H1 (cell line): ENCODE measurements around the gene SLC8A3. TPM values are rescaled to one million over a fixed set of nuclear protein-coding genes. Genes with fewer than 3 reads are reported as not detected.

Source experiments
- CTCF ChIA-PET: fragments of 300-600 bp; sonication (Branson Sonifier 250); formaldehyde crosslinking; loops from one replicate; lab custom pipeline; 2021; ENCODE audit not compliant: partially characterized antibody; lab: Charles Lee
- POLR2A ChIA-PET: fragments of 300-600 bp; sonication (Branson Sonifier 250); formaldehyde crosslinking; loops from one replicate; lab custom pipeline; 2021; ENCODE audit warnings: inconsistent platforms; ENCODE audit not compliant: partially characterized antibody; lab: Charles Lee
- DNase-seq, 2 experiments: peaks; one replicate each; pipeline versions ENCODE4 v3.0.0 to v3.0.0-alpha.2; 2010 to 2022; ENCODE audit warnings: low spot score in 2 of 2, low read depth in 1 of 2, mixed read lengths in 1 of 2
- FAIRE-seq: peaks from 2 replicates; lab custom pipeline; 2011; peaks lifted over from hg19 to GRCh38; lab: Jason Lieb, UNC
- H2AFZ ChIP-seq: 2 replicates; pipeline ENCODE4 v1.8.1; 2012; ENCODE audit warnings: low read length, inconsistent platforms
- H2AK5ac ChIP-seq: 2 replicates; pipeline ENCODE4 v1.6.1; 2013; ENCODE audit warnings: low read depth, low read length
- H2BK120ac ChIP-seq: replicated peaks from 2 replicates; pipeline ENCODE3; 2013; ENCODE audit warnings: low read depth, low read length, inconsistent platforms
- H2BK12ac ChIP-seq: 2 replicates; pipeline ENCODE4 v1.6.1; 2013; ENCODE audit warnings: low read depth, low read length
- H2BK15ac ChIP-seq: 2 replicates; pipeline ENCODE4 v1.6.1; 2013; ENCODE audit warnings: low read length
- H2BK20ac ChIP-seq: 2 replicates; pipeline ENCODE4 v1.6.1; 2013; ENCODE audit warnings: low read length
- H2BK5ac ChIP-seq: 2 replicates; pipeline ENCODE4 v1.6.1; 2013; ENCODE audit warnings: low read depth, low read length
- H3K14ac ChIP-seq: 2 replicates; pipeline ENCODE4 v1.6.1; 2013; ENCODE audit warnings: inconsistent platforms; ENCODE audit not compliant: insufficient read length
- H3K18ac ChIP-seq: 2 replicates; pipeline ENCODE4 v1.6.1; 2013; ENCODE audit warnings: low read length; ENCODE audit errors: extremely low read depth
- H3K23ac ChIP-seq: 2 replicates; pipeline ENCODE4 v1.6.1; 2013; ENCODE audit warnings: inconsistent platforms; ENCODE audit not compliant: insufficient read length
- H3K23me2 ChIP-seq: 2 replicates; pipeline ENCODE4 v1.6.1; 2013; ENCODE audit warnings: low read depth, low read length
- H3K27ac ChIP-seq: 2 replicates; pipeline ENCODE4 v1.6.1; 2011; ENCODE audit warnings: low read depth, low read length, inconsistent platforms
- H3K27me3 ChIP-seq, 4 experiments: replicated peaks in 1 of 4; 1 replicate in 1 of 4; 2 replicates in 3 of 4; pipeline versions ENCODE4 v1.6.1 to v1.8.1; 2011 to 2013; ENCODE audit warnings: low read length in 3 of 4, mild to moderate bottlenecking in 3 of 4, inconsistent platforms in 2 of 4, mixed read lengths in 2 of 4, moderate library complexity in 1 of 4; ENCODE audit not compliant: control insufficient read depth in 3 of 4, insufficient read depth in 3 of 4; ENCODE audit errors: extremely low read depth in 1 of 4
- H3K36me3 ChIP-seq, 4 experiments: 2 replicates each; pipeline versions ENCODE4 v1.6.1 to v1.8.1; 2011 to 2013; ENCODE audit warnings: mild to moderate bottlenecking in 4 of 4, low read length in 3 of 4, moderate library complexity in 2 of 4, control low read depth in 1 of 4, inconsistent platforms in 1 of 4; ENCODE audit not compliant: insufficient read depth in 4 of 4, control insufficient read depth in 2 of 4
- H3K4ac ChIP-seq: replicated peaks from 2 replicates; pipeline ENCODE3; 2013; ENCODE audit warnings: low read length, low read depth, mixed read lengths, inconsistent platforms; ENCODE audit not compliant: insufficient read length
- H3K4me1 ChIP-seq, 4 experiments: replicated peaks in 1 of 4; 1 replicate in 1 of 4; 2 replicates in 3 of 4; pipeline versions ENCODE4 v1.6.1 to v1.8.1; 2011 to 2013; ENCODE audit warnings: low read length in 3 of 4, inconsistent platforms in 2 of 4, mixed read lengths in 1 of 4; ENCODE audit not compliant: insufficient read depth in 4 of 4, control insufficient read depth in 3 of 4
- H3K4me2 ChIP-seq, 2 experiments: 2 replicates each; pipeline versions ENCODE4 v1.6.1 to v1.8.1; 2011 to 2013; ENCODE audit warnings: low read depth in 2 of 2, low read length in 2 of 2, control low read depth in 1 of 2, inconsistent platforms in 1 of 2, mild to moderate bottlenecking in 1 of 2; ENCODE audit not compliant: insufficient read depth in 1 of 2
- H3K4me3 ChIP-seq, 4 experiments: fragments of 200-600, 300-600 bp in 1 of 4; sonication (generic), shearing (Covaris generic), sonication (Bioruptor Twin) in 1 of 4; 2 replicates each; pipeline versions ENCODE4 v1.5.1 to v1.8.1; 2011 to 2016; ENCODE audit warnings: low read length in 4 of 4, low read depth in 3 of 4, control low read depth in 2 of 4, inconsistent platforms in 2 of 4, mild to moderate bottlenecking in 2 of 4, mixed read lengths in 1 of 4, moderate library complexity in 1 of 4; ENCODE audit not compliant: insufficient read depth in 2 of 4; ENCODE audit errors: extremely low read depth in 1 of 4
- H3K56ac ChIP-seq: replicated peaks from 2 replicates; pipeline ENCODE3; 2013; ENCODE audit warnings: low read depth, mild to moderate bottlenecking, mixed read lengths, low read length, inconsistent platforms; ENCODE audit not compliant: insufficient read length
- H3K79me1 ChIP-seq: 2 replicates; pipeline ENCODE4 v1.6.1; 2013; ENCODE audit warnings: low read depth, low read length, control low read depth
- H3K79me2 ChIP-seq, 2 experiments: 2 replicates each; pipeline versions ENCODE4 v1.6.1 to v1.8.1; 2012 to 2013; ENCODE audit warnings: low read length in 2 of 2, mild to moderate bottlenecking in 2 of 2, inconsistent platforms in 1 of 2; ENCODE audit not compliant: insufficient read depth in 2 of 2, control insufficient read depth in 1 of 2
- H3K9ac ChIP-seq, 4 experiments: replicated peaks in 1 of 4; 1 replicate in 1 of 4; 2 replicates in 3 of 4; pipeline versions ENCODE4 v1.6.1 to v1.8.1; 2011 to 2013; ENCODE audit warnings: low read depth in 3 of 4, low read length in 3 of 4, control low read depth in 2 of 4, mild to moderate bottlenecking in 2 of 4, moderate library complexity in 2 of 4, inconsistent platforms in 1 of 4; ENCODE audit errors: extremely low read depth in 1 of 4
- H3K9me3 ChIP-seq, 2 experiments: 2 replicates each; pipeline versions ENCODE4 v1.6.1 to v1.8.1; 2012 to 2013; ENCODE audit warnings: mild to moderate bottlenecking in 2 of 2, moderate library complexity in 2 of 2, control low read depth in 1 of 2, inconsistent platforms in 1 of 2, low read depth in 1 of 2, low read length in 1 of 2, mixed read lengths in 1 of 2; ENCODE audit not compliant: insufficient read depth in 2 of 2
- H4K20me1 ChIP-seq, 2 experiments: replicated peaks in 1 of 2; 2 replicates each; pipeline versions ENCODE3 to v1.8.1; 2011 to 2013; ENCODE audit warnings: inconsistent platforms in 2 of 2, low read length in 2 of 2, mild to moderate bottlenecking in 1 of 2; ENCODE audit not compliant: insufficient read depth in 2 of 2, control insufficient read depth in 1 of 2
- H4K5ac ChIP-seq: 2 replicates; pipeline ENCODE4 v1.6.1; 2013; ENCODE audit warnings: low read length, low read depth, mixed read lengths, inconsistent platforms; ENCODE audit not compliant: insufficient read length
- H4K8ac ChIP-seq: 2 replicates; pipeline ENCODE4 v1.8.0; 2013; ENCODE audit warnings: mild to moderate bottlenecking, moderate library complexity, low read length, inconsistent platforms; ENCODE audit not compliant: insufficient read depth; ENCODE audit errors: extremely low read depth
- H4K91ac ChIP-seq: replicated peaks from 2 replicates; pipeline ENCODE3; 2013; ENCODE audit warnings: low read length, mixed read lengths, inconsistent platforms; ENCODE audit not compliant: insufficient read length
- HDAC6 ChIP-seq: IDR thresholded peaks from one replicate; pipeline ENCODE4 v1.7.1; 2012; ENCODE audit warnings: low read depth, mild to moderate bottlenecking, inconsistent platforms, low read length, moderate library complexity
- WGBS, 2 experiments: shearing (Covaris generic) in 1 of 2; methylation state at CpG; one replicate each; pipeline versions ENCODE4 v1.1.6 to v1.1.7; 2013 to 2015; ENCODE audit warnings: low lambda C conversion rate in 2 of 2, mixed read lengths in 2 of 2, inconsistent platforms in 1 of 2, low coverage in 1 of 2, missing lambda C conversion rate in 1 of 2; ENCODE audit not compliant: insufficient replicate concordance in 2 of 2, insufficient coverage in 1 of 2, insufficient read length in 1 of 2; ENCODE audit errors: extremely low coverage in 1 of 2, missing lambda C conversion rate in 1 of 2; 5-methylcytosine and 5-hydroxymethylcytosine counted together
- polyA plus RNA-seq, 7 experiments: library from polyadenylated mRNA; depleted of rRNA in 3 of 7; stranded (reverse) in 5 of 7; unstranded in 2 of 7; fragments of >200 nt in 5 of 7; fragments of 200-250 nt in 2 of 7; gene quantifications; 1 replicate in 5 of 7; 2 replicates in 1 of 7; 4 replicates in 1 of 7; pipeline versions ENCODE4 v1.2.1 to v1.2.3, GENCODE V29; 2011 to 2013; ENCODE audit warnings: missing spikeins in 2 of 7, mixed read lengths in 2 of 7
- total RNA-seq: library from RNA; stranded (reverse); fragmentation: NEBNext Ultra II Directional; extraction: Animal tissue kit (Norgen Biotek cat#: 25700); gene quantifications from 2 replicates; pipeline ENCODE4 v1.2.1, GENCODE V29; 2021

The SLC8A3 gene
- total and polyA plus RNA-seq, 2 of the 8 experiments (the other 6 are each of a cell fraction or from before 2014, with no cell fraction given): 0.38 to 1.1 TPM

DNA sequence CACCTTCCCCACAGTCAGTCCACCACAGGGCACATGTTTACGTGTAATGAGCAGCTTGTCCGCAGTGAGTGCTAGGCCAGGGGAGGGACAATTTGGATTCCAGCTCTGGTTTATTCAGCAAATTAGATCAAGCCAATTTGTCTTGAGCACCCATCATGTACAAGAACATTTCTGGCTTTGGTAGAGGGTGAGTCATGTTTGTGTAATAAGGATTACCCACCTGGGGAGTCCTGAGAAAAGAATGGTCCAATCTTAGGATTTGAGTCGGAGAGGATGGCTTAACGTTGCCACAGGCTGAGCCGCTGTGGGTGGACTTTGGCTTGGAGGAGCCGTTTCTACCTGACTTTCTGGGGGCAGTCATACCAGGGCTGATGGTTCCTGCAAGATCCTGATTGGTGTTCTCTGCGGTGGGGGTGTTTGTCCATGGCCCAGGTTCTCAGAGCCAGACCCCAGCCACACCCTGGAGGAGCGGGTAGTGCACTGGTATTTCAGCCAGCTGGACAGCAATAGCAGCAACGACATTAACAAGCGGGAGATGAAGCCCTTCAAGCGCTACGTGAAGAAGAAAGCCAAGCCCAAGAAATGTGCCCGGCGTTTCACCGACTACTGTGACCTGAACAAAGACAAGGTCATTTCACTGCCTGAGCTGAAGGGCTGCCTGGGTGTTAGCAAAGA lies 165.8 kb downstream of the SLC8A3 start:
- Histone ChIP-seq H3K56ac (no peak overlapping the region), H2AFZ (no peak overlapping the region), H3K4me2 (no peak overlapping the region), H3K27ac (no peak overlapping the region), H3K18ac (no peak overlapping the region), H3K14ac (no peak overlapping the region), H3K4me3 (no peak overlapping the region), H2AK5ac (no peak overlapping the region), H2BK20ac (no peak overlapping the region), H3K79me2 (no peaks in the 10 kb centered on the region), H3K23ac (no peak overlapping the region), H3K4ac (no peak overlapping the region), H3K79me1 (no peaks in the 10 kb centered on the region), H2BK12ac (no peak overlapping the region), H3K27me3 (no peaks in the 10 kb centered on the region), H2BK5ac (no peak overlapping the region), H2BK15ac (no peak overlapping the region), H4K8ac (0 out of 2 replicates have a peak overlapping the region, but pooled peaks have one; percentile 6), H4K5ac (no peak overlapping the region), H3K4me1 (peaks cover 0 to 2% (median 0%) of the 10 kb centered on the region in 4 experiments; a peak in 2 of 7 replicates), H2BK120ac (no peak overlapping the region), H3K9ac (no peak overlapping the region), H3K9me3 (no peaks in the 10 kb centered on the region), H3K36me3 (no peaks in the 10 kb centered on the region; a peak in 1 of 8 replicates), H4K91ac (no peak overlapping the region), H4K20me1 (no peaks in the 10 kb centered on the region), H3K23me2 (peaks cover 2% of the 10 kb centered on the region; the same call in 1 of the 2 replicates)
- POLR2A ChIA-PET: no interaction called here
- no peak for DNase-seq
- CTCF ChIA-PET: interaction anchor here (0.7 to 3.1 kb wide), 7 partner anchors 9 to 204 kb away, joined by 3 to 15 read pairs (median 3); partner anchors contain the start of gene SMOC1
- WGBS, 2 experiments: 91% methylated on average over 15 of the region's 15 CpGs; no CpG with 5 or more reads in 1 of the 2 experiments
- no peak for FAIRE-seq
- TF ChIP-seq HDAC6: no peak
